ENCODE results near the gene SEMA5A. TPM values are rescaled to one million over a fixed set of nuclear protein-coding genes. Genes with fewer than 3 reads are reported as not detected.

The SEMA5A gene
- total RNA-seq, 1 experiment from 2014 or later = 9.3 TPM

DNA sequence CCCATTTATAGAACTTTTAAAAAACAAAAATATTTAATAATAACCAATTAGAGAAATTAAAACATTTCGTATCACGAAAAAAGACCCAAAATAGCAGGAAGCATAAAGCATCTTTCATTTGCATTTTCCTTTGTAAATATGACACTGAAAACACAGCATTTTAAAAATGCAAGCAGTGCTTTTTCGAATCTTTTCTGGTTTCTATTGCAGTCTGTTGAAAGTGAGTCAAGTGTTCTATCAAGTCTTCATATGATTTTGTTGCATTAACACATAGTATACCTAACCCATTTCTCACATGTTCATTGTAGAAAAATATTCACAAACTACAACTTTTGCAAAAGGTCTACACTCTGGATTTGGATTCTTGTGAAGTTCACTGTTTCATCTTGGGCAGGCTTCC is 198.8 kb downstream of the SEMA5A start:
- TF ChIP-seq USF2 (CRISPR knock-in tag; IDR thresholded peaks at IDR 0.05) (no peak), ZNF416 (CRISPR knock-in tag; IDR thresholded peaks at IDR 0.05) (no peak), PRDM15 (CRISPR knock-in tag; IDR thresholded peaks at IDR 0.05) (no peak), JUN (CRISPR knock-in tag; IDR thresholded peaks at IDR 0.05) (no peak), TP53 (CRISPR knock-in tag; IDR thresholded peaks at IDR 0.05) (no peak), ETV6 (CRISPR knock-in tag; IDR thresholded peaks at IDR 0.05) (no peak), E2F5 (CRISPR knock-in tag; IDR thresholded peaks at IDR 0.05) (no peak), FOXK1 (CRISPR knock-in tag; IDR thresholded peaks at IDR 0.05) (no peak)
- TF ChIP-seq, protein P1, sequence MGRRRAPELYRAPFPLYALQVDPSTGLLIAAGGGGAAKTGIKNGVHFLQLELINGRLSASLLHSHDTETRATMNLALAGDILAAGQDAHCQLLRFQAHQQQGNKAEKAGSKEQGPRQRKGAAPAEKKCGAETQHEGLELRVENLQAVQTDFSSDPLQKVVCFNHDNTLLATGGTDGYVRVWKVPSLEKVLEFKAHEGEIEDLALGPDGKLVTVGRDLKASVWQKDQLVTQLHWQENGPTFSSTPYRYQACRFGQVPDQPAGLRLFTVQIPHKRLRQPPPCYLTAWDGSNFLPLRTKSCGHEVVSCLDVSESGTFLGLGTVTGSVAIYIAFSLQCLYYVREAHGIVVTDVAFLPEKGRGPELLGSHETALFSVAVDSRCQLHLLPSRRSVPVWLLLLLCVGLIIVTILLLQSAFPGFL (CRISPR knock-in tag; IDR thresholded peaks at IDR 0.05; ENCODE audit: borderline replicate concordance) = no peak
- DNase-seq (ENCODE audit: low spot score) (no peak), ATAC-seq (no peak)
- no peaks in the 10 kb centered on the region for H3K36me3 Mint-ChIP-seq
- CTCF ChIA-PET = interaction anchor here (1.3 kb wide), 1 partner anchor 15 kb away, joined by 3 read pairs; no protein-coding TSS in a partner anchor
- H3K27me3 Mint-ChIP-seq (ENCODE audit: low read depth) = no peaks in the 10 kb centered on the region
- H3K9me3 Mint-ChIP-seq = no peaks in the 10 kb centered on the region
- no peaks in the 10 kb centered on the region for H3K4me1 Mint-ChIP-seq
- no peak overlapping the region for H3K4me3 Mint-ChIP-seq
- POLR2A ChIA-PET = no interaction called here
- H3K27ac Mint-ChIP-seq = no peak overlapping the region

DNA sequence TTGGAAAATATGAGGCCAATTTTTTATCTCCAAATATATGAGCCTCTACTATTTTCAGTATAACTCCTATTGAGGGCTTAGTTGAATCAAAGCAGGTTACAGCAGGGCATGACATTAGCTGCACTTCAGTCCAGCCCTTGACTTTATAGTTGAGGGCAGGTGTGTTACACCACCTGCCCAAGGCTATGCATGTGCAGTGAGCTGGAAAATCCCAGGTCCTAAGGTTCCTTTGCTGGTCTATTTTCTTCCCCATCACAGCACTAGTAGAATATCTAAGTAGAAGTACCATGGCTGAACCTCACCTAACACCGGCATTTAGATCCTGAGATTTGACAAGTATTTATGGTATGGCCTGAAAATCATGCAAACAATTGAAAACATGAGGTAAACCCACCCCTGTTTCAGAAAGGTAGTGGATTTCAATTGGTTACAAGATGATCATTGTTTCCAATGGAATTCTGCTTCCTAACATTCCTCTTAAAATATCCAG is 201.1 kb downstream of the SEMA5A start:
- Mint-ChIP-seq H3K4me1 (no peaks in the 10 kb centered on the region), H3K36me3 (no peaks in the 10 kb centered on the region), H3K9me3 (peaks cover 4% of the 10 kb centered on the region), H3K27ac (no peak overlapping the region), H3K27me3 (ENCODE audit: low read depth) (no peaks in the 10 kb centered on the region), H3K4me3 (no peak overlapping the region)
- no peak for TF ChIP-seq GABPB1 (CRISPR knock-in tag; IDR thresholded peaks at IDR 0.05)
- no peak for TF ChIP-seq PRDM15 (CRISPR knock-in tag; IDR thresholded peaks at IDR 0.05)
- TF ChIP-seq ZNF219 (CRISPR knock-in tag; IDR thresholded peaks at IDR 0.05; ENCODE audit: borderline replicate concordance) = no peak
- TF ChIP-seq TP53 (CRISPR knock-in tag; IDR thresholded peaks at IDR 0.05) = no peak
- TF ChIP-seq, protein P2, sequence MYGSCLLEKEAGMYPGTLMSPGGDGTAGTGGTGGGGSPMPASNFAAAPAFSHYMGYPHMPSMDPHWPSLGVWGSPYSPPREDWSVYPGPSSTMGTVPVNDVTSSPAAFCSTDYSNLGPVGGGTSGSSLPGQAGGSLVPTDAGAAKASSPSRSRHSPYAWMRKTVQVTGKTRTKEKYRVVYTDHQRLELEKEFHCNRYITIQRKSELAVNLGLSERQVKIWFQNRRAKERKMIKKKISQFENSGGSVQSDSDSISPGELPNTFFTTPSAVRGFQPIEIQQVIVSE (CRISPR knock-in tag; IDR thresholded peaks at IDR 0.05; ENCODE audit: borderline replicate concordance) = no peak
- no peak for TF ChIP-seq MXD4 (CRISPR knock-in tag; IDR thresholded peaks at IDR 0.05; ENCODE audit: borderline replicate concordance)
- POLR2A ChIA-PET = no interaction called here
- ATAC-seq = no peak
- CTCF ChIA-PET = no interaction called here
- DNase-seq (ENCODE audit: low spot score) = no peak

Measured in WTC11 (cell line).